Medulla oblongata (tissue), 1 donor: ENCODE data around the gene EGF.

Source experiments
- DNase-seq: peaks from one replicate; pipeline ENCODE4 v3.0.0-alpha.2; 2015; ENCODE audit errors: extremely low spot score

EGF gene

DNA sequence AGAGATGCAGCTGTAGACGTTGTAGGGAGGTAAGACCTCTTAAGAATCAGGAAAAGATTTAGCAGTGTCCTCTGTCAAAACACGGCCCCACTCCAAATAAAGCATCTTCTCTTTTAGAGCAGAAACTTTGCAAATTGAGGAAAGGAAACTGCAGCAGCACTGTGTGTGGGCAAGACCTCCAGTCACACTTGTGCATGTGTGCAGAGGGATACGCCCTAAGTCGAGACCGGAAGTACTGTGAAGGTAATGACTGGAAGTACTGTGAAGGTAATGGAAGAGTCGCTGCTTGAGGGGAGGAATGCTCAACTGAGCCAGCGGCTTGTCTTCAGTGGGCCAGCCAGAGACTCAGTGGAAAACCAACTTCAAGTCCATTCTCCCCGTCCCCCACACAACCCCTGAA, 46.5 kb downstream of the EGF start:
- DNase-seq = no peak

DNA sequence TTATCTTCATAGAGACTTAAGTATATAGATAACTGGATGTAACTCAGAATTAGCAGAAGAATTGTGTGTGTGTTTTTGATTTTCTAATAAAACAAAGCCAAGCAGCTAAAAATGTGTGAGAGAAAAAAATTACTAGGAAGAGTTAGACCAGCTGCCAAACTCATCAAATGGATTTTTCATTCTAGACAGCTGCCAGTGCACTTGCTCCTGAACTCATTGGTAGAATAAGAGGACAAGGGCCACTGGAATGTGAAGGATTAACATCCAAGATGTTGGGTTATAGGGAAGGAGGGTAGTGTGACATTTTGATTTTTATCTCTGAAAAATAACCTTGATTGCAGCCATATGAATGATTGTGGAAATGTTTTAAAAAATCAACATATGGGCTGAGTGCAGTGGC, 49.7 kb downstream of the EGF start:
- no peak for DNase-seq

DNA sequence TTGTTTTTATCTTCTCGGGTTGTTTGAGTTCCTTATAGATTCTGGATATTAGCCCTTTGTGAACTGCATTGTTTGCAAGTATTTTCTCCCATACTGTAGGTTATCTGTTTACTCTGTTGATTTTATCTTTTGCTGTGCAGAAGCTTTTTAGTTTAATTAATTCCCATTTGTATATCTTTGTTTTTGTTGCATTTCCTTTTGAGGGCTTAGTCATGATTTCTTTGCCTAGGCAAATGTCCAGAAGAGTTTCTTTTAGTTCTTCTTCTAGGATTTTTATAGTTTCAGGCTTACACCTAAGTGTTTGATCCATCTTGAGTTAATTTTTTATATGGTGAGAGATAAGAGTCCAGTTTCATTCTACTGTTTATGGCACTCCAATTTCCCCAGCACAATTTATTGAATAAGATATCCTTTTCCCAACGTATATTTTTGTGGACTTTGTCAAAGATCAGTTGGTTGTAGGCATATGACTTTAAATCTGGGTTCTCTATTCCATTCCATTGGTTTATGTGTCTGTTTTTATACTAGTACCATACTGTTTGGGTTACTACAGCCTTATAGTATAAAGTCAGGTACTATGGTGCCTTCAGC, 54.3 kb downstream of the EGF start:
- no peak for DNase-seq

DNA sequence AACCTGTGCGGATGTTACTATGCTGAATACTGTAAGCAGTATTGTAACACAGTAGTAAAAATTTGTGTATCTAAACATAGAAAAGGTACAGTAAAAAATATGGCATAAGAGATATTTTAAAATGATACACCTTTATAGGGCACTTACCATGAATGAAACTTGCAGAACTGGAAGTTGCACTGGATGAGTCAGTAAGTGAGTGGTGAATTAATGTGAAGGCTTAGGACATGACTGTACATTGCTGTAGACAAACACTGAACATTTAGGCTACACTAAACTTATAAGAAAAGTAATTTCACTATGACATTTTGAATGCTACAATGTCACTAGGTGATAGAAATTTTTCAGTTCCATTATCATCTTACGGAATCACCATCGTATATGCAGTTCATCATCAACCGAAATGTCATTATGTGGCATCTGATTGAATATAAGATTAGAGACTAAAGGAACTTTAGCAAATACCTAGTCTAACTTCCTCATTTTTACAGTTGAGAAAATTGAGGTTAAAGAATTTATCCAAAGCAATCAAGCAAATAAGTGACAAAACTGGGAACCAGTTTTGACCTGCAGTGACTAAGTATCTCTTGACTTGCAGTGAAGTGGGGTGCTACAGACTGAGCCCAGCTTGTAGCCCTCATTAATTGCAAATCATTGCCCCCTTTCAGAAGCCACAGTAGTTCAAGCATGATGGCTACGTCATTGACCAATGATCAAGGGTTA, 55.3 kb downstream of the EGF start:
- DNase-seq = no peak

DNA sequence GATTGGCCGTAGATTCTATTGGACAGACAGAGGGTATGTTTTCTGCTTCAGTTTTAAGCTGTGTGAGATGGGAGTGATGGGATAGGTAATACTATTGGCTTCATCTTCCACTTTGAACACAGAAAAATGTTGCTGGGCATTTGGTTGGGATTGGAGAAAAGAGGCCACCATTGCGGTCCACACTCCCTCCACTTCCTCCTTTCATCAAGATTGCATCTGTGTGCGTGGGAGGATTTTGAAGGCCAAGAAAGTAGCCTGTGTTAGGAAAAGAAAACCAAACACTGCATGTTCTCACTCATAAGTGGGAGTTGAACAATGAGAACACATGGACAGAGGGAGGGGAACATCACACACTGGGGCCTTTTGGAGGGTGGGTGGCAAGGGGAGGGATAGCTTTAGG, 56.4 kb downstream of the EGF start:
- no peak for DNase-seq

DNA sequence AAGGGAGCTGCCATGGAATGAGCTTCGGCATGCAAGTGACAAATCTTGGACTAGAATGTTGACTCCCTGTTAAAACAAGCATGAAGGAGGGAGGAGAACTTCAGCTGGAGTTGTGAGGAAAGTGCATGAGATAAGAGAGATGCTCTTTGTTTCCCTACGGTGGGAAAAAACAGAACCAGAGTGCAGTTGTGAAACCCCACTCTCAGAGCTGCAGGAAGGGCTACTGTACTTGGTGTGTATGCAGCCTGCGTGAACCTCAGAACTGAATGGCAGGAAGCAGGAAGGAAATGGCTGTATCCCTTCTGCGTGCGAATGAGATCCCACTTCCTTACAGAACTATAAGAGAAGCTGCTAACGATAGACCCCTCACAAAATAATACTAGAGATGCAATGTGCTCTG, 57.2 kb downstream of the EGF start:
- peak; percentile 24 for DNase-seq

DNA sequence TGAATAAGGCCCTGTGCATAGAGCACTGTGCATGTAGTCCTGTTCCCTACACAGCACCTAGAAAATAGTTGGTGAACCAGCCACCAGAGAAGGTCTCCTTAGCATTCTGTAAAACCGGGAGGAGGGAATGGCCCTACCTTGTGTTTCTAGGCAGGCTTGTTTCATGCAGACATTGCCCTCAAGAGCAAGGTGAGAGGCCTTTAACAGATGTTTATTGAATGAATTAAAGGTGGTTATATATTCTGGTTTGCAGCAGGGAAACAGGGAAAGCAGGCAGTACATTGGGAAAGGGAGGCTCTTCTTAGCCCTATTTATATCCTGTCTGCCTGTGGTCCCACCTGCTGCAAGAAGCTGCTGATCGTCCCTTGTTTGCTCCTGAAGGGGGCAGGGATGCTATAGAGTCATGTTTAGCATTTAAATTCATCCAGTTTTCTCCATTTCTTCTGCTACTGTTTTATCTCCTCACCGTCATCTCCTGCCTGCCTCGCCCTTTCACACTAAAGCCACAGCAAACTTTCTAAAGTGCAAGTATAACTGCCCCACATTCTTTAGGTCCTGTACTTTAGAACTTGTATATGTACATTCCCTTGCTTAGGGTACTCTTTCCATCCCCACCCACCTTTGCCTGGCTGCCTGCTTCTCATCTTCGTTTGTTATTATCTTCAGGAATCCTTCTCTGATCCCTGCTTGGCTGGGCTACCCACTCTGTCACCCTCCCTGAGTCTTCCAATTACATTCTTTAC, 60.3 kb downstream of the EGF start:
- DNase-seq = no peak

DNA sequence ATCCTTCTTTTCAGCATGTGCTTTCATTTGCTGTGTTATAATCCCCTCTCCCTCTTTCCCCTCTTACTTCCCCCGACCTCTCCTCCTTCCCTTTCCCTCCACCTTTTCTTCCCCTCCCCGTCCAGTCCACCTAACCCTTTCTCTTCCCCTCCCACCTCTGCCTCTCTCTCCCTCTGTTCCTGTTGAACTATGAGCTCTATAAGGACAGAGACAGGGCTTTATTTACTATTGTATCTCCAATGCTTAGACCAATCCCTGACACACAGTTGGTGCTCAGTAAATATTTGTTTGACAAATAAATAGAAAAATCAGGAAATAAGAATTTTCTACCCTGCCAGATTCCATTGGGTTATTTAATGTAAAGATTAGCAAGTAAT, 60.8 kb downstream of the EGF start:
- DNase-seq = no peak

DNA sequence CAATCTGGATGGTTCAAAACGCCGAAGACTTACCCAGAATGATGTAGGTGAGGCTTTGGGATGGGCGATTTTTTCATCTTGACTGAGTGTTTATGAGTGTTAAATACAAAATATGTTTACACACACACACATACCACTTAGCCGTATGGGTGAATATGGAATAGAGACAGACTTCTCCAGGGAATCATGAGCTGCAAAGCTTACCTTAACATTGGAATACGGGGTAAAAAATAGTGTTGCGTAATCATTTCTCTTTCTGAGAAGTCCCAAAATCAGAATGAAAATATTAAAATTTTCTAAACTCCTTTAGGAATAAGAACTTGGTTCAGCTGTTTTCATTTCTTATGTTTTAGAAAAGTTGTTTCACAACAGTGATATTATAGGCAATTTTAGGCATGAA, 63.5 kb downstream of the EGF start:
- no peak for DNase-seq

DNA sequence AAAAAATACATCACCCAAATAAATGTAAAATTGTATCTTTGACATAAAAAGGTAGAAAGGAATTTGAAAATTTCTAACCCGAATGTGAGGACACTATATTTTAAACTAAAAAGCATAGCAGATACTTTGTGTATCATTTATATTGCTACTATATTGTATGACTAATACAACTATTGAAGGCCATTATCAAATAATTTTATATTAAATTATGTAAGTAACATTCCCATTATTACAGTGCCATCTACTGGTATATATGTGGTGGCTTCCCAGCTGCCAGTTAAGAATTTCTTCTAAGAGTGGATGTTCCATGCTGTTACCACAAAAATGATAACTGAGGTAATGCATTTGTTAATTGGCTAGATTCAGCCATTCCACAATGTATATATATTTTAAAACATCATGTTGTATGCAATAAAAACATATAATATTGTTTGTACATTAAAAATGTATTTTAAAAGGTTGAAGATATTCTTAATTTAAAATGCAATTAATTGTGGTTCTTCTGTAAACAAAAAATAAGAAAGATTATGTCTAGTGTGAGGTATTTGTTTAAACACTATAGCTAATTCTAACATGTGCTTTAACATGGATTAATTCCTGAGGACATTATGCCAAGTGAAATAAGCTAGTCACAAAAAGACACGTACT, 65.3 kb downstream of the EGF start:
- DNase-seq = peak; percentile 33

DNA sequence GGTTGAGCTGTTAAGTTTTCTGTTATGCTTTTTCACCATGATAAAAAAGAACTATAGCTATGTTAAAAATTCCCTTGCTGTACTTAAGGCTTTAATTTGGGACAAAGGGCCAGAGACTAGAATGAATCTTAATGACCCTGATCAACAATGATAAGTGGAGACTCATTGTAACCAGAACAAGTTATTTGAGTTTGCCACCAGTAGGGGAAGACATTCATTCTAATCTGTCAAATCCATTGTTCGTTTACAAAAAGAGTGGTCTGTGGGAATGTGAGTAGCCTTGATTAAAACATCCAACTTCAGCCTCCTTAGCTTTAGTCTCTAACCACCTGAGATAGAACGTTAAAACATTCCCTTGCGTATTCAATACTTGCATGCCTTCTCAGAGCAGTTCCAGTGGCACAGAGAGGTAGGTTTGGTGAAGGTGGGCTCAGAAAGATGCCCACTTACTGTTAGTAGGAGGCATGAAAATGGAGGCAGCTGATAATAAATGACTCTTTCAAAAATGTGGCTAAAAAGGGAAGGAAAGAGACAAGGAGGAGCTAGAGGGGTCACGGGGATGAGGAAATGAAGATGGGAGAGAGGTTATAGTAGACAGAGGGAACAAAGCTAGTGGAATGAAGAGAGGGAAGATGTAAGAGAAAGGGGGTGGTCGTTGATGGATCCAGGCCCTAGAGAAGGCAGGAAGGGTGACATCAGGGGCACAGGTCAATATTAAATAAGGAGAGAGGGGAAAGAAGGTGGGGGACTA, 66.2 kb downstream of the EGF start:
- DNase-seq = no peak

DNA sequence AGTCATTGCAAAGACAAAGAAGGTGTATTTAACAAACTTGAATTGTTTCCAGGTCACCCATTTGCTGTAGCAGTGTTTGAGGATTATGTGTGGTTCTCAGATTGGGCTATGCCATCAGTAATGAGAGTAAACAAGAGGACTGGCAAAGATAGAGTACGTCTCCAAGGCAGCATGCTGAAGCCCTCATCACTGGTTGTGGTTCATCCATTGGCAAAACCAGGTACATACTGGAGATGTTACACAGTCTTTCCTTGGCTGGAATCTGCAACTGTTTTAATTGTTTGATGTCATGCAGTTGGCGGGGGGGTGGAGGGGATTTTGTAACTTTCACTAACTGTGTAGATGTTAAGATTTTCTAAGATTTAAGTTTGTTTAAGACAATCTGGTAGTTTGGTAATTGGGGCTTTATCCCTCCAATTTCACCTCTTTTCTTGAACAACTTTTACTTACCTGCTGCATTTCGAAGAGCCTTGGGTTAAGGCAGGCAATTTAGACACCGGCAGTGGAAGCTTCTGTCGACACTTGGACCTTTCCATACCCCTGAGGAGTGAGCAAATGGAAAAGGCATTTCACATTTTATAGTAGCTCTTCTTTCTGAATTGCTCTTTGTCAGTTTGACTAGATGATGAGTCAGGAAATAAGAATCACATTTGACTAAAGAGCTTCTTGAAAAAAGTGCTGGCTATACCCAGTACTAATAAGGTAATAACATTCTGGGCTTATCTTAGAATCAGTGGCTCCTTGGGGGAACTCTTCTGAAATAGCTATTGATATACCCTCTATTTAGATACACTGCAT, 67.4 kb downstream of the EGF start:
- DNase-seq = no peak

DNA sequence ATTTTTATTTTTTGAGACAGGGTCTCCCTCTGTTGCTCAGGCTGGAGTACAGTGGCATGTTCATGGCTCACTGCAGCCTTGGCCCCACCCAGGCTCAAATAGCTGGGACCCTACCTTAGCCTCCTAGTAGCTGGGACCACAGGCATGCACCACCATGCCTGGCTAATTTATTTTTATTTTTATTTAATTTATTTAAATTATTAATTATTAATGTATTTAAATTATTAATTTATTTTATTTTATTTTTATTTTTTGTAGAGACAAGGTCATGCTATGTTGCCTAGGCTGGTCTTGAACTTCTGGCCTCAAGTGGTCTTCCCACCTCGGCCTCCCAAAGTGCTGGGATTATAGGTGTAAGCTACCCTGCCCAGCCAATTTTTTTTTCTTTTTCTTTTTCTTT, 69.3 kb downstream of the EGF start:
- no peak for DNase-seq

DNA sequence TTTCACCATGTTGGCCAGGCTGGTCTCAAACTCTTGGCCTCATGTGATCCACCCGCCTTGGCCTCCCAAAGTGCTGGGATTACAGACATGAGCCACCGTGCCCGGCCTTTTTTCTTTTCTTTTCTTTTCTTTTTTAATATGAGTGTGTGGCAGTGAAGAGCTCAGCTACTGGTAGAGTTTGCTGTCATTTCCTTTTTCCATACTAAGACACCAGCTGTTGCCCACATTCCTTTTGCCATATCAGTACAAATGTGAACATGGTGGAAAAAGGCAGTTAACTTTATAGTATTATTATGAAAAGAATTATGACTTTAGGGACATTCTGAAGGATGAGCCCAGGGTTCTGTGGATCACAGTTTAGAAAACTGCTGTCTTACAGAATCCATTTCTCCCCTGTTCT, 69.8 kb downstream of the EGF start:
- no peak for DNase-seq

DNA sequence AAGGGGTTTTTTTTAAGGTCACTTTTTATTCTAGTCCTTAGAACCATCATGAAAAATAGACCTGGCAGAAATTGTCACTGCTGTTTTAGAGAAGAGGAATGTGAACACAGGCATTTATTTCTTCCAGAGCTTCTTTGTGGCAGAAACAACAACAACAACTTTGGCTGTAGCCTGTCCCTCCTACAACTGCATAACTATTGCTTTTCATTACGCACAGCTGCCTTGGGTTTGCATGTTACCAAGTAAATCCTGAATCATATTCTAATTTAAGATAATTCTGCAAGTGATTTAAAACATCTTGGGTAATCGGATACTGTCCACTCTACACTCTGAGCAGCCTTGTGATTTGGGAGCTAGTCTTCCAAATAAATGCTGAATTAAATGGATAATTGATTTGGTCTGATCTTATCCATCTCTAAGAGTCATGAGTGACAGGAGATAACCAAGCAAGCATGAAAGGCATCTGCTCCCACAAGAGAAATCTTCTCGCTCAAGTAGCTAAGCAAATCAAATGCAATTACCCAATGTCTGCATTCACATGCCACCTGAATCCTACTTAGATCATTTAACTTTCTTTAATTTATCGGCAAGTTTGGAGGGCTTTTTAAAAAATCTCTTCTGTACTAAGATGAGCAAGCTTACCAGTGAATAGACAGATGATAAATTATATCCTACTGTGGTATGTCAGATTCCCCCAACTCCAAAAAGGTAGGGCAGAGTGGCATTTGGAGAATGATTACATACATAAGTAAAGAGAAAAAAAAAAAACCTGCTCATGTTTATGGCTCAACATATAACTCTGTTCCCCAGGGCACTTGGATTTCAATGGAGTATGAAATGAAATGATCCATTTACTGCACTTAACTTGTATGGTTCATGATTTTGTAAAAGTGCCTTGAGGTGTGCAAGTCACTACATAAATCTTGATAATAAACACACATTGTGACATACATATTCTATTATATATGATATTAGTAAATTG, 73.6 kb downstream of the EGF start:
- DNase-seq = no peak

DNA sequence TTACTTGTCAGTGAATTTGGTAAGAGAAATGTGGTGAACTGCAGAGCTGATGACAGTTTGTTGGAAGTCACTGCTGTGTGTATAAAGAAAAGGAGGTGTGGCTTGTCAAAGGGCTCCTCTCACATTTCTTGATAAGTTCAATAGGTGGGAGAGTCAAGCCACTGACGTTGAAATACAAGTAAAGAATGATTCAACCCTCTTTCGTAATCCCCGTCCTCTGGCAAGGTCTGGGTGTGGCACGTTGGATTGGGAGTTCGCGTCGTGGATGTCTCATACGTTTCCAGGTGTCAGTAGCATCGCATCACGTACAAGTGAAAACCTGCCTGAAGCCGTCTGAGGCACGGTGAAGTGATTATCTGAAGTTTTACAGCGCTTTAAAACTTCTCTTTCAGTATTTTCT, 76.4 kb downstream of the EGF start:
- no peak for DNase-seq

DNA sequence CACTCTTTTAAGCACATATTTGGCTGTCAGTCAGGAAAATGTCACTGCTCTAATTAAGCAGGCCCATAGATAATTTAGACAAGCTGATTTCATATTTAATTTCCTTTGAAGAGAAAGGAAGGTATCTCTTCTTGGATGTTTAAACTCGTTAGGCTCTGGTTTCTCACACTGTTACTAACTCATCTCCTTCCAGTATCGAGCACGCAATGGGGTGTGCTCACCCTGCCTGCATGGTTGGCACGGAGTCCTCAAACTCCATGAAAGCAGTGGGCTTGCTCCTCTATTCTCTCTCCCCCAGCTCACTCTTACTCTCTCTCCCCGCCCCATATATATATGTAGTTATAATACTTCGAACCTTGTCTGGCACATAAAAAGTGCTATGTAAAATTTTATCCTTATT, 76.9 kb downstream of the EGF start:
- no peak for DNase-seq

DNA sequence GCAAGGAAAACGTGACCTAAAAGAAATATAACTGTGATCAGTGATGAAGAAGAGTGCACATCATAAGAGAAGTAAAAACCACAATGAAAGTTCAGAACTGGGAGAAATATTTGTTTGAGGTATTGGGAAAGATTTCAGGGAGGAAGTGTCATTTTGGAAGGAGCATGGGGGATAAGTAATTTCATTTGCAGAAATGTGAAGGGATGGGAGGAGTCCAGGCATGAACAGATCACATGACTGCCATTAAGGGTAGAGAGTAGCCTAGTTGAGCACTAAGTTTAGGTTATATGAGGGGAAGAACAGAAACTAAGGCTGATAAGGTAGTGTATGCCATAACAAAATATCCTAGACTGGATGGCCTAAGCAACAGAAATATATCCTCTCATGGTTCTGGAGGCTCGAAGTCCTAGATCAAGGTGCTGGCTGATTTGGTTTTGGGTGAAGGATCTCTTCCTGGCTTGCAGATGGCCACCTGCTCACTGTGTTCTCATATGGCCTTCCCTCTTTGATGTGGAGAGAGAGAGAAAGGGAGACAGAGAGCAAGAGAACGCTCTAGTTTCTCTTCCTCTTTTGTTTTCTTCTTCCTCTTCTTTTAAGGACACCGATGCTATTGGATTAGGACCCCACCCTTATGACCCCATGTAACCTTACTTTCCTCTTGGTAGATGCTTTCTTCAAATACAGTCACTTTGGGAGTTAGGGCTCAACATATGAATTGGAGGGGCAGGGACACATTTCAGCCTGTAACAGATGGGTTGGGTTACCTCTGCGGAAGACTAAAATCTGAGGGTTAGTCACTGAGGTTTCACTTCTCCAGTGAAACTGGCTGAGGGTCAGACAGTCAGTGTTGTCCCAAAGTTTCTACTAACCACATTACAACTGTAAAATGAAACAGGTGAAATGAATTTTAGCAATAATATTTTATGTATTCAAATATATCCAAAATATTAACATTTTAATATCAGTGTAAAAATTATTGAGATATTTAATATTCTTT, 77.9 kb downstream of the EGF start:
- DNase-seq = peak; percentile 50

DNA sequence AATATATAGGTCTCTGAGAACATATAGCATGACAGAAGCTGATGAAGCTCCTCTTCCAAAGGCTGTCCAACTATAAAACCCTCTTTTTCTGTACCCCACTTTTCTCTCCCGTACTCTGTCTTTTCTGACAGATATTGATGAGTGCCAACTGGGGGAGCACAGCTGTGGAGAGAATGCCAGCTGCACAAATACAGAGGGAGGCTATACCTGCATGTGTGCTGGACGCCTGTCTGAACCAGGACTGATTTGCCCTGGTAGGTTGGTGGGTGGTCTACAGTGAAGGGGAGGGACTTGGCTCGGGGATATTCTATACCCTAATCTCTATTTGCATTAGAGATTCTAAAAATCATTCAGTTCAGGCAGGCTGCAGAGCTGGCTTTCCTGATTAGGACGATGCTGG, 80.4 kb downstream of the EGF start:
- no peak for DNase-seq
